Neural cell (in vitro differentiated cells): ENCODE data around the gene UNC5B. TPM values are rescaled to one million over a fixed set of nuclear protein-coding genes. Genes with fewer than 3 reads are reported as not detected.

ENCODE experiments used
- H2AFZ ChIP-seq: fragments of 200-600, 300-800 bp; sonication (generic), shearing (Covaris generic); 2 replicates; pipeline ENCODE4 v1.6.0; 2014; ENCODE audit warnings: low read depth, mild to moderate bottlenecking, antibody characterized with exemption, low read length, moderate library complexity
- H3F3A ChIP-seq: fragments of 200-600 bp; shearing (Covaris generic); 2 replicates; pipeline ENCODE4 v1.6.1; 2016; ENCODE audit warnings: mild to moderate bottlenecking, moderate library complexity, mixed read lengths, antibody characterized with exemption, low read length; ENCODE audit not compliant: insufficient read depth, poor library complexity, severe bottlenecking
- H3K27ac ChIP-seq: fragments of 200-600, 300-800 bp; sonication (generic), shearing (Covaris generic); 2 replicates; pipeline ENCODE4 v1.5.1; 2014; ENCODE audit warnings: mild to moderate bottlenecking, low read length, moderate library complexity
- H3K27me3 ChIP-seq: fragments of 300-800, 200-600 bp; sonication (generic), shearing (Covaris generic); 2 replicates; pipeline ENCODE4 v1.6.0; 2014; ENCODE audit warnings: mild to moderate bottlenecking, low read depth, low read length, moderate library complexity; ENCODE audit not compliant: insufficient read depth
- H3K36me3 ChIP-seq: fragments of 300-800, 200-600 bp; sonication (generic), shearing (Covaris generic); 2 replicates; pipeline ENCODE4 v1.5.1; 2014; ENCODE audit warnings: mild to moderate bottlenecking, antibody characterized with exemption, low read length, moderate library complexity; ENCODE audit not compliant: insufficient read depth
- H3K4me2 ChIP-seq: fragments of 300-800, 200-600 bp; sonication (generic), shearing (Covaris generic); 2 replicates; pipeline ENCODE4 v1.6.0; 2014; ENCODE audit warnings: mild to moderate bottlenecking, low read length
- H3K4me3 ChIP-seq: fragments of 300-800, 200-600 bp; sonication (generic), shearing (Covaris generic); 2 replicates; pipeline ENCODE4 v1.5.1; 2014; ENCODE audit warnings: mild to moderate bottlenecking, low read length, moderate library complexity
- H3K79me2 ChIP-seq: fragments of 200-600 bp; shearing (Covaris generic); replicated peaks from 2 replicates; pipeline ENCODE4 v1.6.0; 2014; ENCODE audit warnings: mild to moderate bottlenecking, low read length, moderate library complexity; ENCODE audit not compliant: insufficient read depth
- H3K9ac ChIP-seq: fragments of 300-800, 200-600 bp; sonication (generic), shearing (Covaris generic); 2 replicates; pipeline ENCODE4 v1.6.1; 2016; ENCODE audit warnings: mild to moderate bottlenecking, low read length, mixed read lengths
- H3K9me2 ChIP-seq: fragments of 200-600 bp; shearing (Covaris generic); 2 replicates; pipeline ENCODE4 v1.6.1; 2016; ENCODE audit warnings: mild to moderate bottlenecking, low read length, mixed read lengths; ENCODE audit not compliant: insufficient read depth
- H3K9me3 ChIP-seq: fragments of 200-600, 300-800 bp; sonication (generic), shearing (Covaris generic); 2 replicates; pipeline ENCODE4 v1.6.1; 2016; ENCODE audit warnings: mild to moderate bottlenecking, mixed run types, low read length, moderate library complexity, mixed read lengths
- H4K20me1 ChIP-seq: fragments of 200-600 bp; shearing (Covaris generic); 2 replicates; pipeline ENCODE4 v1.6.1; 2016; ENCODE audit warnings: mild to moderate bottlenecking, mixed run types; ENCODE audit not compliant: insufficient read depth
- CTCF ChIP-seq: fragments of 450-650 bp; IDR thresholded peaks from 2 replicates; pipeline ENCODE4 v1.5.1; 2014; ENCODE audit warnings: antibody characterized with exemption, mild to moderate bottlenecking, moderate library complexity; ENCODE audit not compliant: poor library complexity, severe bottlenecking
- EP300 ChIP-seq: fragments of 450-650 bp; conservative IDR thresholded peaks from 2 replicates; pipeline ENCODE4 v1.6.1; 2014; ENCODE audit warnings: antibody characterized with exemption, mild to moderate bottlenecking, moderate library complexity; ENCODE audit not compliant: poor library complexity, severe bottlenecking
- EZH2 ChIP-seq: fragments of 200-600, 300-800 bp; shearing (Covaris generic), sonication (generic); IDR thresholded peaks from 2 replicates; pipeline ENCODE4 v1.6.1; 2014; ENCODE audit warnings: antibody characterized with exemption, low read length, borderline replicate concordance, mild to moderate bottlenecking; ENCODE audit not compliant: insufficient read depth, poor library complexity, severe bottlenecking
- MXI1 ChIP-seq: fragments of 450-650 bp; conservative IDR thresholded peaks from 2 replicates; pipeline ENCODE4 v1.6.1; 2014; ENCODE audit warnings: antibody characterized with exemption, mild to moderate bottlenecking; ENCODE audit not compliant: poor library complexity, severe bottlenecking
- POLR2AphosphoS5 ChIP-seq: IDR thresholded peaks from 2 replicates; pipeline ENCODE4 v1.6.1; 2012
- RAD21 ChIP-seq: fragments of 450-650 bp; conservative IDR thresholded peaks from 2 replicates; pipeline ENCODE4 v1.6.1; 2014; ENCODE audit warnings: antibody characterized with exemption, mild to moderate bottlenecking, moderate library complexity
- REST ChIP-seq: IDR thresholded peaks from 2 replicates; pipeline ENCODE4 v1.6.1; 2012; ENCODE audit warnings: borderline replicate concordance
- SMC3 ChIP-seq: fragments of 450-650 bp; conservative IDR thresholded peaks from 2 replicates; pipeline ENCODE4 v1.6.1; 2014; ENCODE audit warnings: antibody characterized with exemption, mild to moderate bottlenecking, moderate library complexity; ENCODE audit not compliant: poor library complexity
- TAF1 ChIP-seq: IDR thresholded peaks from 2 replicates; pipeline ENCODE4 v1.6.1; 2012; ENCODE audit warnings: low read depth
- polyA plus RNA-seq: library from polyadenylated mRNA; depleted of rRNA; stranded (reverse); fragments of >200 nt; gene quantifications from 2 replicates; pipeline ENCODE4 v1.2.3, GENCODE V29; 2014

The UNC5B gene
- polyA plus RNA-seq, 1 donor from 2014 or later, result 2.0 TPM

- Histone ChIP-seq H3K9me2 (no peaks in the 10 kb centered on the region), H3F3A (no peaks in the 10 kb centered on the region), H4K20me1 (no peaks in the 10 kb centered on the region)
Observed at GRCh38 chr10:71280825-71281224, 68.5 kb downstream of the UNC5B start.

GRCh38 chr10:71281646-71282322 is 69.4 kb downstream of the UNC5B start:
- Histone ChIP-seq H3K27me3 (no peaks in the 10 kb centered on the region), H3K79me2 (no peaks in the 10 kb centered on the region), H3F3A (no peaks in the 10 kb centered on the region), H3K36me3 (no peaks in the 10 kb centered on the region), H3K9me3 (no peaks in the 10 kb centered on the region), H3K9me2 (no peaks in the 10 kb centered on the region), H3K4me3 (no peak overlapping the region), H3K27ac (no peak overlapping the region), H4K20me1 (no peaks in the 10 kb centered on the region), H3K4me2 (no peak overlapping the region), H2AFZ (no peak overlapping the region), H3K9ac (no peak overlapping the region)
- TF ChIP-seq POLR2AphosphoS5, result no peak
- no peak for TF ChIP-seq REST
- no peak for TF ChIP-seq CTCF
- TF ChIP-seq EP300, result no peak
- no peak for TF ChIP-seq MXI1
- TF ChIP-seq TAF1, result no peak

More at GRCh38 chr10:71280825-71281224, 68.5 kb downstream of the UNC5B start:
- Histone ChIP-seq H3K36me3 (no peaks in the 10 kb centered on the region), H3K4me2 (no peak overlapping the region), H3K27me3 (no peaks in the 10 kb centered on the region), H3K27ac (no peak overlapping the region), H3K4me3 (no peak overlapping the region), H2AFZ (no peak overlapping the region), H3K79me2 (no peaks in the 10 kb centered on the region), H3K9ac (no peak overlapping the region), H3K9me3 (no peaks in the 10 kb centered on the region)
- no peak for TF ChIP-seq EZH2
- no peak for TF ChIP-seq REST
- no peak for TF ChIP-seq SMC3
- TF ChIP-seq TAF1, result no peak
- TF ChIP-seq CTCF, result no peak
- no peak for TF ChIP-seq POLR2AphosphoS5
- TF ChIP-seq EP300, result no peak
- TF ChIP-seq RAD21, result no peak
